ENCODE measurements around the gene MIPOL1. TPM values are rescaled to one million over a fixed set of nuclear protein-coding genes. Genes with fewer than 3 reads are reported as not detected.
A peak's percentile ranks its signal among the peaks of the same experiment; 100 is the strongest.

Gene MIPOL1
- total and polyA plus RNA-seq, 9 of the 15 experiments (the other 6 are each of a cell fraction or from before 2014, with no cell fraction given), result 6.7 to 21.9 (median 12.4) TPM

DNA sequence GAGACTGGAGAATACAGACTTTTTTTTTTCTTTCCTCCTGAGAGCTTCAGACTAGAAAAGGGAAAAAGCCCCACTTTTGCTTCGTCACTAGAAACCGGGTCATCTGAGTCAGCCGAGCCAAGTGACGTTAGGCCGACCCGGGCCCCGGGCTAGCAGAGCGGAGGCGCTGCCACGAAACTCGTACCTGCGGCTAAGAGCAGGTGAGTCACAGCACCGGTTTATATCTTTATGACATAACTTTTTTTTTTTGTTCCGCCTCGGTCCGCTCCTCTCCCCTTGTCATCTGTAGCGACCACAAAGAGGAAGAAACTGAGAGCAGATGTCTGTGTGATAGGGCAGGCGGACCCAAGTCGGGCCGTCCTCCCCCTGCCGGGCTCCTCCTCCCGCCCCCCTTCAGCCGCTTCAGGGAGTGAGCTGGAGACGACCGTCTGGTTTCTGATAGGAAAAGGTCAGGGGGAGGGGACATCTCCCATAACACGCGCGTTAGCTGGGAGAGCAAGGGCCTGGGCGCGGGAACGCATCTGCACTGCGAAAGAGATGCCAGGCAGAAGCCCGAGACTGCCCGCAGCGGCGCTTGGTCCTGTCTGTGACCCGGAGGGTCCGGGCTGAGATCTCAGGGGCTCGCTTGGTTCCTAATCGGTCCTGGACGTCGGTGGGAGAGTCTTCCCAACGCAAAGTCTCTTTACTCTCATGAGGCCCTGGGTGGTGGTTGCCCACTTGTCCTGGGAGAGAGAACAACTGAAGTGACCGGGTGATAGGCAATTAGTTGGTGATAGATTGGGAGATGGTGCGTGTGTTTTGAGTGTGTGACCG, 398.3 kb downstream of the MIPOL1 start (continued):
- TF ChIP-seq, protein P1, sequence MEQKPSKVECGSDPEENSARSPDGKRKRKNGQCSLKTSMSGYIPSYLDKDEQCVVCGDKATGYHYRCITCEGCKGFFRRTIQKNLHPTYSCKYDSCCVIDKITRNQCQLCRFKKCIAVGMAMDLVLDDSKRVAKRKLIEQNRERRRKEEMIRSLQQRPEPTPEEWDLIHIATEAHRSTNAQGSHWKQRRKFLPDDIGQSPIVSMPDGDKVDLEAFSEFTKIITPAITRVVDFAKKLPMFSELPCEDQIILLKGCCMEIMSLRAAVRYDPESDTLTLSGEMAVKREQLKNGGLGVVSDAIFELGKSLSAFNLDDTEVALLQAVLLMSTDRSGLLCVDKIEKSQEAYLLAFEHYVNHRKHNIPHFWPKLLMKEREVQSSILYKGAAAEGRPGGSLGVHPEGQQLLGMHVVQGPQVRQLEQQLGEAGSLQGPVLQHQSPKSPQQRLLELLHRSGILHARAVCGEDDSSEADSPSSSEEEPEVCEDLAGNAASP (IDR thresholded peaks at IDR 0.05), result no peak
- TF ChIP-seq KDM2B (CRISPR knock-in tag; IDR thresholded peaks at IDR 0.05) (no peak), ZNF224 (CRISPR knock-in tag; IDR thresholded peaks at IDR 0.05) (no peak), ZNF830 (CRISPR knock-in tag; IDR thresholded peaks at IDR 0.05) (no peak), ZBTB1 (CRISPR knock-in tag; IDR thresholded peaks at IDR 0.05; ENCODE audit: borderline replicate concordance, low read depth) (no peak), GATA2 (CRISPR knock-in tag; IDR thresholded peaks at IDR 0.05) (peak; percentile 35; the same call in 1 of the 2 replicates), ZNF551 (CRISPR knock-in tag; IDR thresholded peaks at IDR 0.05) (no peak), NFE2L1 (tag; IDR thresholded peaks at IDR 0.05; ENCODE audit: borderline replicate concordance, low read depth) (no peak), JUN (IDR thresholded peaks at IDR 0.05; ENCODE audit: borderline replicate concordance, low read depth, low read length) (peak; percentile 39; the same call in 1 of the 2 replicates), JUN (CRISPR knock-in tag; IDR thresholded peaks at IDR 0.05; ENCODE audit: borderline replicate concordance) (no peak), ZNF212 (CRISPR knock-in tag; IDR thresholded peaks at IDR 0.05) (no peak), CREB1 (IDR thresholded peaks at IDR 0.05) (0 out of 2 replicates have a peak, but pooled peaks have one; percentile 19), CREB1 (CRISPR knock-in tag; IDR thresholded peaks at IDR 0.05) (no peak), CXXC5 (CRISPR knock-in tag; IDR thresholded peaks at IDR 0.05) (peak; percentile 46)
- TF ChIP-seq, protein P2, sequence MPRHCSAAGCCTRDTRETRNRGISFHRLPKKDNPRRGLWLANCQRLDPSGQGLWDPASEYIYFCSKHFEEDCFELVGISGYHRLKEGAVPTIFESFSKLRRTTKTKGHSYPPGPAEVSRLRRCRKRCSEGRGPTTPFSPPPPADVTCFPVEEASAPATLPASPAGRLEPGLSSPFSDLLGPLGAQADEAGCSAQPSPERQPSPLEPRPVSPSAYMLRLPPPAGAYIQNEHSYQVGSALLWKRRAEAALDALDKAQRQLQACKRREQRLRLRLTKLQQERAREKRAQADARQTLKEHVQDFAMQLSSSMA (CRISPR knock-in tag; IDR thresholded peaks at IDR 0.05), result no peak
- TF ChIP-seq, protein P3, sequence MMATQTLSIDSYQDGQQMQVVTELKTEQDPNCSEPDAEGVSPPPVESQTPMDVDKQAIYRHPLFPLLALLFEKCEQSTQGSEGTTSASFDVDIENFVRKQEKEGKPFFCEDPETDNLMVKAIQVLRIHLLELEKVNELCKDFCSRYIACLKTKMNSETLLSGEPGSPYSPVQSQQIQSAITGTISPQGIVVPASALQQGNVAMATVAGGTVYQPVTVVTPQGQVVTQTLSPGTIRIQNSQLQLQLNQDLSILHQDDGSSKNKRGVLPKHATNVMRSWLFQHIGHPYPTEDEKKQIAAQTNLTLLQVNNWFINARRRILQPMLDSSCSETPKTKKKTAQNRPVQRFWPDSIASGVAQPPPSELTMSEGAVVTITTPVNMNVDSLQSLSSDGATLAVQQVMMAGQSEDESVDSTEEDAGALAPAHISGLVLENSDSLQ (IDR thresholded peaks at IDR 0.05), result peak; percentile 10; the same call in 1 of the 2 replicates
- TF ChIP-seq, protein P4, sequence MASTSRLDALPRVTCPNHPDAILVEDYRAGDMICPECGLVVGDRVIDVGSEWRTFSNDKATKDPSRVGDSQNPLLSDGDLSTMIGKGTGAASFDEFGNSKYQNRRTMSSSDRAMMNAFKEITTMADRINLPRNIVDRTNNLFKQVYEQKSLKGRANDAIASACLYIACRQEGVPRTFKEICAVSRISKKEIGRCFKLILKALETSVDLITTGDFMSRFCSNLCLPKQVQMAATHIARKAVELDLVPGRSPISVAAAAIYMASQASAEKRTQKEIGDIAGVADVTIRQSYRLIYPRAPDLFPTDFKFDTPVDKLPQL (IDR thresholded peaks at IDR 0.05; ENCODE audit: extremely low read depth, insufficient read length), result no peak
- TF ChIP-seq, protein P5, sequence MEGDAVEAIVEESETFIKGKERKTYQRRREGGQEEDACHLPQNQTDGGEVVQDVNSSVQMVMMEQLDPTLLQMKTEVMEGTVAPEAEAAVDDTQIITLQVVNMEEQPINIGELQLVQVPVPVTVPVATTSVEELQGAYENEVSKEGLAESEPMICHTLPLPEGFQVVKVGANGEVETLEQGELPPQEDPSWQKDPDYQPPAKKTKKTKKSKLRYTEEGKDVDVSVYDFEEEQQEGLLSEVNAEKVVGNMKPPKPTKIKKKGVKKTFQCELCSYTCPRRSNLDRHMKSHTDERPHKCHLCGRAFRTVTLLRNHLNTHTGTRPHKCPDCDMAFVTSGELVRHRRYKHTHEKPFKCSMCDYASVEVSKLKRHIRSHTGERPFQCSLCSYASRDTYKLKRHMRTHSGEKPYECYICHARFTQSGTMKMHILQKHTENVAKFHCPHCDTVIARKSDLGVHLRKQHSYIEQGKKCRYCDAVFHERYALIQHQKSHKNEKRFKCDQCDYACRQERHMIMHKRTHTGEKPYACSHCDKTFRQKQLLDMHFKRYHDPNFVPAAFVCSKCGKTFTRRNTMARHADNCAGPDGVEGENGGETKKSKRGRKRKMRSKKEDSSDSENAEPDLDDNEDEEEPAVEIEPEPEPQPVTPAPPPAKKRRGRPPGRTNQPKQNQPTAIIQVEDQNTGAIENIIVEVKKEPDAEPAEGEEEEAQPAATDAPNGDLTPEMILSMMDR (IDR thresholded peaks at IDR 0.05 in 2 of 3, conservative IDR thresholded peaks at IDR 0.05 in 1 of 3; ENCODE audit: insufficient read depth in 2 of 3, low read depth in 1 of 3, low read length in 3 of 3), result no peak
- TF ChIP-seq, protein P6, sequence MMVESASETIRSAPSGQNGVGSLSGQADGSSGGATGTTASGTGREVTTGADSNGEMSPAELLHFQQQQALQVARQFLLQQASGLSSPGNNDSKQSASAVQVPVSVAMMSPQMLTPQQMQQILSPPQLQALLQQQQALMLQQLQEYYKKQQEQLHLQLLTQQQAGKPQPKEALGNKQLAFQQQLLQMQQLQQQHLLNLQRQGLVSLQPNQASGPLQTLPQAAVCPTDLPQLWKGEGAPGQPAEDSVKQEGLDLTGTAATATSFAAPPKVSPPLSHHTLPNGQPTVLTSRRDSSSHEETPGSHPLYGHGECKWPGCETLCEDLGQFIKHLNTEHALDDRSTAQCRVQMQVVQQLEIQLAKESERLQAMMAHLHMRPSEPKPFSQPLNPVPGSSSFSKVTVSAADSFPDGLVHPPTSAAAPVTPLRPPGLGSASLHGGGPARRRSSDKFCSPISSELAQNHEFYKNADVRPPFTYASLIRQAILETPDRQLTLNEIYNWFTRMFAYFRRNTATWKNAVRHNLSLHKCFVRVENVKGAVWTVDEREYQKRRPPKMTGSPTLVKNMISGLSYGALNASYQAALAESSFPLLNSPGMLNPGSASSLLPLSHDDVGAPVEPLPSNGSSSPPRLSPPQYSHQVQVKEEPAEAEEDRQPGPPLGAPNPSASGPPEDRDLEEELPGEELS (CRISPR knock-in tag; IDR thresholded peaks at IDR 0.05; ENCODE audit: borderline replicate concordance), result no peak

Measured in K562 (cell line).